Retinal pigment epithelial cell (primary cell): ENCODE data around the gene HGFAC.

Experiments used
- DNase-seq: peaks from one replicate; pipeline ENCODE4 v3.0.0-alpha.2; 2010; ENCODE audit warnings: low read depth
- H3K4me3 ChIP-seq: 2 replicates; pipeline ENCODE4 v1.5.1; 2011; ENCODE audit warnings: mild to moderate bottlenecking, low read length, control low read depth, moderate library complexity
- TF ChIP-seq, protein P1 (sequence below): conservative IDR thresholded peaks from 2 replicates; pipeline ENCODE4 v1.5.1; 2011; ENCODE audit warnings: low read depth, low read length, control low read depth, inconsistent platforms

The HGFAC gene

DNA sequence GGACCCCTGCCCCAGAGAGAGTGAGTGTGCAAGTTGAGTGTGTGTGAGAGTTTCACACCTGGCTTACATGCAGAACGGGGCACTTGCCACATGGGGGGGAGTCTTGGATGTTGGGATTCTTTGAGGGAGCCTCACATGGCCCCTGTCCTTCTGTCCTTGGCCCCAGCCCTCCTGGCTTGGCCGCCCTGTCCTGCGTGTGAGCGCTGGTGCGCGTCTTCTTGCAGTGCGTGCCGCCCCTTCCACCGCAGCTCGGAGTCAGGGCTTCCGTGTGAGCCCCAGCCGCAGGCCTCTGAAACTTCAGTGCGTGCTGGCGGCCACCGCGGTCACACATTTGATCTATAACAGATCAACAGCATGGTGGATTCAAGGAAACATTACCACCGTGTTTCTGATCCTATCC is 30.1 kb upstream of the HGFAC start:
- H3K4me3 ChIP-seq, result no peak overlapping the region
- DNase-seq, result no peak
- TF ChIP-seq, protein P1, sequence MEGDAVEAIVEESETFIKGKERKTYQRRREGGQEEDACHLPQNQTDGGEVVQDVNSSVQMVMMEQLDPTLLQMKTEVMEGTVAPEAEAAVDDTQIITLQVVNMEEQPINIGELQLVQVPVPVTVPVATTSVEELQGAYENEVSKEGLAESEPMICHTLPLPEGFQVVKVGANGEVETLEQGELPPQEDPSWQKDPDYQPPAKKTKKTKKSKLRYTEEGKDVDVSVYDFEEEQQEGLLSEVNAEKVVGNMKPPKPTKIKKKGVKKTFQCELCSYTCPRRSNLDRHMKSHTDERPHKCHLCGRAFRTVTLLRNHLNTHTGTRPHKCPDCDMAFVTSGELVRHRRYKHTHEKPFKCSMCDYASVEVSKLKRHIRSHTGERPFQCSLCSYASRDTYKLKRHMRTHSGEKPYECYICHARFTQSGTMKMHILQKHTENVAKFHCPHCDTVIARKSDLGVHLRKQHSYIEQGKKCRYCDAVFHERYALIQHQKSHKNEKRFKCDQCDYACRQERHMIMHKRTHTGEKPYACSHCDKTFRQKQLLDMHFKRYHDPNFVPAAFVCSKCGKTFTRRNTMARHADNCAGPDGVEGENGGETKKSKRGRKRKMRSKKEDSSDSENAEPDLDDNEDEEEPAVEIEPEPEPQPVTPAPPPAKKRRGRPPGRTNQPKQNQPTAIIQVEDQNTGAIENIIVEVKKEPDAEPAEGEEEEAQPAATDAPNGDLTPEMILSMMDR, result no peak

DNA sequence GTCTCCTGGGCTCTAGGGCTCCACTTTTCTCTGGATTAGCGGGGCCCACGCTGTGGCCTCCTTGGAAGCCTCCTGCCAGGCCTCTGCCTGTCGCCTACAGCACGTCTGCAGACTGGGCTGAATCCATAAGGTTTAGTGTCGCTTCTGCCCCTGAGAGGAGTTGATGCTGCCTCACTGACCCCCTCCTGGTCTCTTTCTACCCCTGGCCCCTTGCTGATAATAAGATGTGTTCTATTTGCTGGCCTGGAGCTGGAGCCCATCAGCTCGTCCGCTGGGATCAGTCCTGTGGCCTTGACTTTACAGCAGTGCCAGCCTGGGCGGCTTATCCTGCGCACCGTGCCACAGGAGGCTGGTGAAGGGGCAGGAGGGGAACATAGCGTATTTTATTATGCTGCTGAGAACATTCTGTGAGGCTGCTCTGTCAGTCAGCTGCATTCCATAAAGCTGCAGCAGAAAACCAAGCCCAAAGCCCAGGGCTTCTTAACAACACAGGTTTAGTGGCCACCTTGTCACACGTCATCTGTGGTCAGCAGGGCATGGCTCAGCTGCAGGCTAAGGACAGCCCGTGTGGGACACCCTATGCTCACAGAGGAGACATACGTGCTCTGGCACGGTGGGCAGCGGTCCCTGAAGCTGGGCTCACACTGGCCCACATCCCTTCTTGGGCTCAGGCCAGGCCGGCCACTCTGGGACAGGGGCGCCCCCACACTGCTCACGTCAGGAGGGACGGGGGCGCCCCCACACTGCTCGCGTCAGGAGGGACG is 29.3 kb upstream of the HGFAC start:
- DNase-seq, result no peak
- no peak overlapping the region for H3K4me3 ChIP-seq
- TF ChIP-seq, protein P1, result no peak

DNA sequence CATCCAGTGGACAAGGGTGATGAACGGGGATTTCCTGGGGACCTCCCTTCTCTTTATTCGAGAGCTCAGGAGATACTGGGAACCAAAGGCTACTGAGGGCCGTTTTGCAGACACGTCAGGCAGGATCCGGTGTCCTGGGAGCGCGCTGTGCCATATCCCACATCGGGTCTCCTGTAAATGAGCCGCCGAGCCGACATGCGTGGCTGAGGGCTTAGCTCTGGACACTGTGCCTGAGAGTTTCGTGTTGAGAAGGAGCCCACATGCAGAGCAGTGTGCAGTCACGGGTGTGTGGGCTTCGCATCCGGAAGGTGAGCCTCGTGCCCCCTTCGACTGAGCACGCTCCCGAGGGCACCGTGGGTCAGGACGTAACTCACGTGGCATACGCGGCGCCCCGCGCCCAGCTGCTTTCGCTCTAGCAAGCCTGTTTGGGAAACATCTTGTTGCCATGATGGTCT is 28.5 kb upstream of the HGFAC start:
- DNase-seq, result no peak
- H3K4me3 ChIP-seq, result no peak overlapping the region
- TF ChIP-seq, protein P1, result no peak

DNA sequence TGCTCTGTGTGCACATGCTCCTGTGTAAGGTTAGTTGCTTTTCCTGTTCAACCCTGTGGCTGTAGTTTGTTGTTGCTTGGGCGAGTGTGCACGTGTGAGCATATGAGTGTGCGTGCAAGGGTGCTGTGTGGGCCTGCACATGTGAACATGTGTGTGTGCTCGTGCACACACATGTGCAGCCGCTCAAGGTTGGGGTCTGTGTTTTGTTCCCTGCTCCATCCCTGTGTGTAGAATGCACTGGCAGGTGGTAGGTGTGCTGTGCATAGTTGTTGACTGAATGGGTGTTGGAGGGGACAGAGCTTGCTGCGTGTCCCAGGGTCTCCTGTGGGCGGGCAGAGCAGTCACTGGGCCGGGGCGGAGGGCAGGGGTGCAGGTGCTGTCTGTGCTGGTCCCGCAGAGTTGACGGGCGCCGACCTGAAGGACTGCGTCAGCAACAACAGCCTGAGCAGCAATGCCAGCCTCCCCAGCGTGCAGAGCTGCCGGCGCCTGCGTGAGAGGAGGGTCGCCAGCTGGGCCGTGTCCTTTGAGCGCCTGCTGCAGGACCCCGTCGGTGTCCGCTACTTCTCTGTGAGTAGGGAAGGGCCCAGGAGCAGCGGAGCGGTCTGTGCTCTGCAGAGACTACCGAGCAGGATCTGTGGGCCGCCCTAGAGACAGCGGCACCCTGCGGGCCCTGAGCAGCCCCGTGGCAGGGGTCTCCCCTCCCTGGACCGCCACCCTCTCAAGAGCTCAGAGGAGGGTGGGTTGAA is 27.9 kb upstream of the HGFAC start:
- no peak overlapping the region for H3K4me3 ChIP-seq
- TF ChIP-seq, protein P1, result no peak
- no peak for DNase-seq

GRCh38 chr4:3414421-3415279 is 27.1 kb upstream of the HGFAC start:
- DNase-seq, result no peak
- TF ChIP-seq, protein P1, result no peak
- no peak overlapping the region for H3K4me3 ChIP-seq

DNA sequence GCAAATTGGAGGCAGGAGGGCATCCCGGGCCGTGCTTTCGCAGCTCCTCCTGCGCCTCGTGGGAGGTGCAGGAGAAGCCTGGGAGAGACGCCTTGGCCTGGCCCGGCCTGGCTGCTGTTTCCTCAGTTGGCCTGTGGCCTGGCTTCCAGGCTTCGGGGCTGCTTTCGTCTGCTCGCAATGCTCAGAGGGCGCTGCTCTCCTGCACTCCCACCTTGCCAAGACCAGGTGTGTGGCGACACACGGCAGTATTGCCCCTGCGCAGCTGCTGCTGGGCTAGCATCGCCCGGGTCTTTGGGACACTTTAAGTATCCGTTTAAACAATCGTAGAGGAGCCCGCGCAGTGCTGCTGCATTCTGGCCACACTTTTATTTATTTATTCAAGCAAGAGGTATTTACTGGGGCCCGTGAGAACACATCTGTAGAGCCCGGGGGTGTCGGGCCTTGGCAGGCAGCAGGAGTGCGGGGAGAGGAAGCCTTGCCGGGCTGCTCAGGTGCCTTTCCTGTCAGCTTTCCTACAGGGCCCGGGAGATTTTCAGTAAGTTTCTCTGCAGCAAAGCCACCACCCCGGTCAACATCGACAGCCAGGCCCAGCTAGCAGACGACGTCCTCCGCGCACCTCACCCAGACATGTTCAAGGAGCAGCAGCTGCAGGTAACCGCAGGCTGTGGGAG is 26.2 kb upstream of the HGFAC start:
- H3K4me3 ChIP-seq, result no peak overlapping the region
- TF ChIP-seq, protein P1, result no peak
- DNase-seq, result no peak
